Measurements from ENCODE around the gene KDM7A.
"Not testable (repeated sequence)": the region's sequence is repeated elsewhere in the genome, so short reads cannot be mapped to it uniquely, and the experiment has no call there.

The KDM7A gene

DNA sequence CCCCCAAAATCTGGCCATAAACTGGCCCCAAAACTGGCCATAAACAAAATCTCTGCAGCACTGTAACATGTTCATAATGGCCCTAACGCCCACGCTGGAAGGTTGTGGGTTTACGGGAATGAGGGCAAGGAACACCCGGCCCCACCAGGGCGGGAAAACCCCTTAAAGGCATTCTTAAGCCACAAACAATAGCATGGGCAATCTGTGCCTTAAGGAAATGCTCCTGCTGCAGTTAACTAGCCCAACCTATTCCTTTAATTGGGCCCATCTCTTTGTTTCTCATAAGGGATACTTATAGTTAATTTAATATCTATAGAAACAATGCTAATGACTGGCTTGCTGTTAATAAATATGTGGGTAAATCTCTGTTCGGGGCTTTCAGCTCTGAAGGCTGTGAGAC, 26.2 kb upstream of the KDM7A start:
- DNase-seq (ENCODE audit: low read depth in 2 of 2) = not testable (repeated sequence)

DNA sequence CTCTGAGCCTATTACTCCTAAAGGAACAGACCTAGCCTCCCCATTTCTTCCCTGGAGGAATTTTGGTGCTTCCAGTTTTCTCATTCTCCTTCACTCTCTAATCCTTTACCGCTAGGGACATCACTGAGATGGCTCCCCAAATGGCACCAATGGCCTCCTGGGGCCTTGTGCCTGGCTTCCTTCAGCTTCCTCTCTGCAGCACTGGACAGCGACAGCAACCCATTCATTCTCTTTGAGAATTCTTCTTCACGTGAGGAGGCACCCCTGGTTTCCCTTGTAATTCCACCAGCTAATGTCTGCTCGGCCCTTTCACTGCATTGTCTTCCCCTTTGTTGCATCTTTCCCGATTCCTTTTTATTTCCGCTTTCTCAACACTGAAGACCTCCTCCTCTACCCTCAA, 24.6 kb upstream of the KDM7A start:
- DNase-seq (ENCODE audit: low read depth in 2 of 2) = no peak

DNA sequence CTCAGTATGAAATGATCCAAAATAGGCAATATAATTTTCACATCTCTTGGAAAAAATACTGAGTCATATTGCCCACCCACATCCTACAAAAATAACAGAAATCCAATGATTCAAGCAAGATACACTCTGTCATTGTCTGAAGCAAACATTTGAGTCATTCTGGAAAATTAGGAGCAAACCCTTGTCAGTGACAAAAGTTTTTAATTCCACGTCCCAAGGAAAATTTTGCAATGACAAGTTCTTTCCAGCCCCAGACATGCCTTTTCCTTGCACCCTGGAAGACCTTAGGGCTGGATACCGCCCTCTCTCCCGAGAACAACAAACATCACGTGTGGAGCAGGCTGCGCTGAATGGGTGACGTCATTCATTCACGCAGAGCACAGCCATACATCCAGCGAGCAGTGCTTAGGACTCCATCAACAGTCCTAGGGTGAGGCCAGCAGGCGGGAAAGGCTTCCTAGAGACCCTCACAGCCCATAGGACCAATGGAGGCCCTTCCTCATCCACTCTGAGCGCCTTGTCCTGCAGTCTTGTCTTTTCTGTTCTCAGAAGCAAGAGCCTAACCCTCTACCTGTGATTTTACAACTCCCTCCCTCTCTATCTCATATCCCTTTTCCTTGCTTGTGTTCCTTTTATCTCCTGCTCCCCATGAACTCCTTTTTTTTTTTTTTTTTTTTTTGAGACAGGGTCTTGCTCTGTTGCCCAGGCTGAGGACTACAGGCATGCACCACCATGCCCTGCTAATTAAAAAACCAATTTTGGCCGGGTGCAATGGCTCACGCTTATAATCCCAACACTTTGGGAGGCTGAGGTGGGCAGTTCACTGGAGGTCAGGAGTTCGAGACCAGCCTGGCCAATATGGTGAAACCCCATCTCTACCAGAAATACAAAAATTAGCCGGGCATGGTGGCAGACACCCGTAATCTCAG, 23.5 kb upstream of the KDM7A start:
- no peak for DNase-seq (ENCODE audit: low read depth in 2 of 2)

DNA sequence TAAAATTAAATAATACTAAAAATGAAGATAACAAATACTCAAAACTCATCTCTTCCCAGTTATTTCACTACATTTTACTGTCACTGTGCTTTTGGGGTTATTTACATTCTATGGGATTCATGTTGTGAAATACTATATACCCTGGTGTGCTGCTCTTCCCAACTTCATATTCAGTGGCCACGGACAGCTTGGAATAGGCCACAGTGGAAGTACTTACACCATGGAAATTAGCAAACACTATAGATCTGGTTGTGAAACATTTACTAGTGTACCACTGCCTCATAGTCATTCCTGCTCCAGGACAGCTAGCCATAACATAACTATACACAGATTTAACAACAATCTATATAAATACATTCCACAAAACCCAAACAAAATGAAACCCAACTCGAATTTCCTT, 21.2 kb upstream of the KDM7A start:
- DNase-seq (ENCODE audit: low read depth in 2 of 2) = no peak

DNA sequence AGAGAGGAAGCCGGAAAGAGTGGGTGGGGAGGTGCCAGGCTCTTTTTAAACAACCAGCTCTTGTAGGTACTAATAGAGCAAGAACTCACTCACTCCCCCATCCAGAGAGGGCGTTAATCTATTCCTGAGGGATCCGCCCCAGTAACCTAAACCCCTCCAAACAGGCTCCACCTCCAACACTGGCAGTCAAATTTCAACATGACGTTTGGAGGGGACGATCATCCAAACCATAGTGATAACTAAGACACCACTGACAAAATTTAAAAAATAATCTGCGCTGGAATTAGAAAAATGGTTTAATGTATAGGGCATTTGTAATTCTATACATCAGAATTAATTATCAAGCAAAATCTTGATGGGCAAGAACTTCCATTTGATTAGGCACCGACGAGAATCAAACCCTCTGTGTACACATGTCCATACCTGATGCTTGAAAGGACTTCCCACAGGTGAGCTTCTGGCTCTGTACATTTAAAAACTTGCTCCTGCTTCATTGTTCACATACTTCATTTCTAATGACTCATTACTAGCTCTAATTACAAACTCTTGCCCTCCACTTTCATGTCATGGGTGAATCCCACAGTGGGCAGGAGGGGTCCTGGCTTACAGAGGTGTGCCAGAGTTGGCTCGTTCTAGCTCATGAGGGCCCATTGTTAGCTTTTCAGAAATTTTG, 20.6 kb upstream of the KDM7A start:
- DNase-seq (ENCODE audit: low read depth in 2 of 2) = no peak

DNA sequence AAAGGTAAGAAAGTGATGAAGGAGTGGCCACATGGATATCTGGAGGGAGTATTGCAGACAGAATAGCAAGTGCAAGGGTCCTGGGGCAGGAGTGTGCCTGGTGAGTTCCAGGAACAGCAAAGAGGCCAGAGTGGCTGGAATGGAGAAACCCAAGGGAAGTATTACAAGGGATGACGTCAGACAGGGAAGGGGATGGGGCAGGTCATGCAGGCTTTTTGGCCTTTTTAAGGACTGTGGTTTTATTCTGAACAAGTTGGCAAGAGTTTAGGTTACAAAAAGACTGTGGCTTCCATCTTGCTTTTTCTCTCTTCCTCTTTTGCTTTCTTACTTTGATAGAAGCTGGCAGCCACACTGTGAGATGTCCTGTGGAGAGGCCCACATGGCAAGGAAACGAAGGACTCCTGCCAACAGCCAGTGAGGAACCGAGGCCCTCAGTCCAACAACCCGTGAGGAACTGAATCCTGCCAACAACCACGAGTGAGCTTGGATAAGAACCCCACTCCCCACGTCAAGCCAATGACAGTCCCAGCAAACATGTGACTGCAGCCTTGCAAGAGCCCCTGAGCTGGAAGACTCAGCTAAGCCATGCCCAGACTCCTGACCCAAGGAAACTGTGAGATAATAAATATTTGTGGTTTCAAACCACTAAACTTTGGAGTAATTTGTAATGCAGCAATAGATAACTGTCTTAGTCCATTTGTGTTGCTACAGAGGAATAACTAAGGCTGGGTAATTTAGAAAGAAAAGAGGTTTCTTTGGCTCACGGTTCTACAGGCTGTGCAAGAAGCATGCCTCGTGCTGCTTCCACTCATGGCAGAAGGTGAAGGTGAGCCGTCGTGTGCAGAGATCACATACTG, 19.8 kb upstream of the KDM7A start:
- DNase-seq (ENCODE audit: low read depth in 2 of 2) = no peak

DNA sequence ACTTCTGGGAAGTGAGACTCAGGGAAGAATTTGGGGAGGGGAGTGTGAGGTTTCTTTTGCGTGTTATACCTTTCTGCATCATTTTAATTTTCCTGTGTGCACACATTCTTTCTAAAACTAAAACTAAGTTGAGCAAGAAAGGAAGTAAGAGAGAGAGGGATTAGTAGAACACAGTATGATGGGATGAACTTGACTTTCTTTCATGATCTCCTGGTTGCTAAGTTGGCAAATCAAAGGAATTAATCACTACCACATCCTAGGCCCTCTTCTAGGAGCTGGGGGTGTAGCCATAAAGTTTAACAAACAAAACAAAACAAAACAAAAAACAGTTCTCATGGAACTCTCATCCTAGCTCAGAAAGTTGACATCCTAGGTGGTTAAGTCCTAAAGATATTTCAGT, 19.1 kb upstream of the KDM7A start:
- no peak for DNase-seq (ENCODE audit: low read depth in 2 of 2)

DNA sequence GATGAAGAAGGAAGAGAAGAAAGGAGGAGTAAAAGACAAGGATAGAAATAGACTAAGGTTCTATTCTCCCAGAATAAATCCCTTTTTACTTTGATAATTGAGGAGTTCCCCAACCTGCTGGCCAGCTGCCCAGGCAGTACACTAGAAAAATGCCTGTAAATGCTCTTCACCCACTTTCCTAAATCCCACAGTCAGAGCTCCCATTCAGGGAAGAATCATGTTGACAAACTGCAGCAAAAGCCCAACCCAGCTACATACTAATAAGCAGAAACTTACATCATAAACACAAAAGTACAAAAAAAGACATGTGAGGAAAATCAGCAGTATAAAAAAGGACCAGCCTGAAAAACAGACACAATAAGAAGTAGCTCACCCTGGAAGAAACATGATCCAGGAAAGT, 15.8 kb upstream of the KDM7A start:
- no peak for DNase-seq (ENCODE audit: low read depth in 2 of 2)

DNA sequence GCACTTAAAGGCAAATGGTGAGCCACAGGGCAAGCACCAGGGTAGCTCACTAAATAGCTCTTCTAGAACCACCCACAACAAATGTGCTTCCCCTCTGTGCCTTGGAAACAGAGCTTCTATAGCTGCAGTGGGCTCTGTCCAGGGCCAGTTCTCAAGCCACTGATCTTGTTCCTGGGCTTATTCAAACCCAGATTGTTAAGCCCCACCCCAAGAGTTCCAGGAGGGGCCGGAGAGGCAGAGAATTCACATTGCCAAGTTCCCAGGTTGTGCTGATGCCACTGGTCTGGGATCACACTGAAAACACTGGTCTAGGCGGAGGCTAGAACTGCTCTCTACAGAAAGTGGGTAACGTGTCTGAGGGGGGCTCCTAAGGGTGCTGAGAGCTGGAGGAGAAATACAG, 15.4 kb upstream of the KDM7A start:
- DNase-seq (ENCODE audit: low read depth in 2 of 2) = no peak

DNA sequence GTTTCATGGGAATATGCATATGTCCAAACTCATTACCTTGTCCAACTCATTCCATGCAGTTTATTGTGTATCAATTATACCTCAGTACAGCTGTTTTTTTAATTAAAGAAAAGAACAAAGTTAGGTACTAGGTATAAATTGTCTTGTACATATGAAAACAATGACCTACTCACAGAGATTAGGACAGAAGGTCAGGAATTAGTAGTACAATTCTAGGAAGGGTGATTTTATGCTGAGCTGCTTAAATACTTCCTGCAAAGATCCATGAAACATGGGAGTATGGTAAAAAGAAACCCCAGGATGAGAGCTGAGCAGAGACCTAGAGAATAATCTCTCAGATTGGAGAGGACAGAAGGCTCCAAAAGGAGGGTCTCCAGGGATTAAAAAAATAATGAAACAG, 13.8 kb upstream of the KDM7A start:
- DNase-seq (ENCODE audit: low read depth in 2 of 2) = no peak

DNA sequence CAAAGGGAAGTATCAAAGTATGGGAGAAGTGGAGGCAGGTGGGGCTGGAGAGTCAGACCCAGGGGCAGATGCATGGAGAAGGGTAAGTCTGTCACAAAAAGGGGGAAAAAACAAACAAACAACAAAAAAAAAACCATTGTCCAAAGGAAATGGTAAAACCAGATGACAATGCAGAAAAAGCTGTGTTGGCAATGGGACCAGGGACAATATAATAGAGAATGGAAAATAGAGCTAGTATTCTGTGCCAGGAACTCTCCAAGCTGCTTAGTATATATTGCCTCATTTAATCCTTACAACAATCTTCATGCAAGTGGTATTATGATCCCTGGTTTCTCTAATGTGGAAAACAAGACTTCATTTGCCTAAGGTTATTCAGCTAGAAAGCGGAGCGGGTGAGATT, 13.1 kb upstream of the KDM7A start:
- no peak for DNase-seq (ENCODE audit: low read depth in 2 of 2)

DNA sequence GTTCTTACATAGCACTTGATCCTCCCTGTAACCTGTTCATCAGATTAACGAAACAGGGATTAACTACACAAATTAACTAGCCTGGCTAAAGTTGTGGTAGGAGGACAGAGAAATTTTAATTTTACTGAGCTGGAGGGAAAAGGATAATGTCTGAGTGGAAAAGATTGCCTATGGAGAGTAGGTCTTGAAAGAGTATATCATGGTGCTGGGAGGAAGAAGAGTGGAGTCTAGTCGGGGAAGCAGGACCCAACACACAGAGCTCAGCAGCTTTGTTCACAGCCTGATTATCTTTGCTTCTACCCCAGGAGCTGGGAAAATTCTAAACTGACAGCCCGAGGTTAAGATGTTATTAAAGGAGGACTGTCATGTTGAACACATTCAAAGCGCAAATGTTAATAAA, 6.1 kb upstream of the KDM7A start:
- no peak for DNase-seq (ENCODE audit: low read depth in 2 of 2)

DNA sequence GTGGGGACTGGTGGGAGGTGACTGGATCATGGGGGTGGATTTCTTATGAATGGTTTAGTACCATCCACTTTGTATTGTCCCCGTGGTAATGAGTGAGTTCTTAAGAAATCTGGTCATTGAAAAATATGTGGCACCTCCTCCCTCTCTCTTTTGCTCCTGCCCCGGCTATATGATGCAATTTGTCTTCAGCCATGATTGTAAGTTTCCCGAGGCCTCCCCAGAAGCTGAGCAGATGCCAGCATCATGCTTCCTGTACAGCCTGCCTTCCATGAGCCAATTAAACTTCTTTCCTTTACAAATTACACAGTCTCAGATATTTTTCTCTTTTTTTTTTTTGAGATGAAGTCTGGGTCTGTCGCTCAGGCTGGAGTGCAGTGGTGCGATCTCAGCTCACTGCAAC, 2.6 kb upstream of the KDM7A start:
- no peak for DNase-seq (ENCODE audit: low read depth in 2 of 2)

DNA sequence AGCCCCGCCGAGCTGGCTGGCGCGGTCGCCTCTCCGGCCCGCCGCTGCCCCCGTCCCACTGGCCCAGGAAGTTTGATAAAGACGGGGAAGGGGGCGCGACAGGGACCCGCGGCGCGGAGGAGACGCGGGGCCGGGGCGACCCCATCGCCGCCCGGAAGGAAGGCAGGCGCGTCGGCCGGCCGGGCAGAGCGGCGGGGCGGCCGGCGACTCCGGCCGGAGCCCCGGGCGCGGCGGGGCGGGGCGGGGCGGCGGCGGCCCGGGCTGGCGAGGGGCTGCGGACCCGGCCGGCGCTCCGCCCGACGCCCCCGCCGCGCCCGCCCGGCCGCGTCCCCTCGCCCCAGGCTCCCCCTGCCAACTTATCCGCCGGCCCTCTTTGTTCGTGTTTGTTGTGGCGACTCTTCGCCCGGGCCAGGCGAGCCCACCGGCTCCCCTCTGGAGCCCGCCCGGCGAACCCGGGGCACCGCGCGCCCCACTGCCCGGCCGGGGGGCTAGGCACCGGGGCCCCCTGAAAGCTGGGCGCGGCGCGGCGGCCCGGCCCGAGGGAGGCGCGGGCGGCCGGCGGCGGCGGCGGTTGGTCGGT, 571 bp downstream of the KDM7A start:
- peak in 1 of 2 experiments; percentile 5 for DNase-seq (ENCODE audit: low read depth in 2 of 2)

DNA sequence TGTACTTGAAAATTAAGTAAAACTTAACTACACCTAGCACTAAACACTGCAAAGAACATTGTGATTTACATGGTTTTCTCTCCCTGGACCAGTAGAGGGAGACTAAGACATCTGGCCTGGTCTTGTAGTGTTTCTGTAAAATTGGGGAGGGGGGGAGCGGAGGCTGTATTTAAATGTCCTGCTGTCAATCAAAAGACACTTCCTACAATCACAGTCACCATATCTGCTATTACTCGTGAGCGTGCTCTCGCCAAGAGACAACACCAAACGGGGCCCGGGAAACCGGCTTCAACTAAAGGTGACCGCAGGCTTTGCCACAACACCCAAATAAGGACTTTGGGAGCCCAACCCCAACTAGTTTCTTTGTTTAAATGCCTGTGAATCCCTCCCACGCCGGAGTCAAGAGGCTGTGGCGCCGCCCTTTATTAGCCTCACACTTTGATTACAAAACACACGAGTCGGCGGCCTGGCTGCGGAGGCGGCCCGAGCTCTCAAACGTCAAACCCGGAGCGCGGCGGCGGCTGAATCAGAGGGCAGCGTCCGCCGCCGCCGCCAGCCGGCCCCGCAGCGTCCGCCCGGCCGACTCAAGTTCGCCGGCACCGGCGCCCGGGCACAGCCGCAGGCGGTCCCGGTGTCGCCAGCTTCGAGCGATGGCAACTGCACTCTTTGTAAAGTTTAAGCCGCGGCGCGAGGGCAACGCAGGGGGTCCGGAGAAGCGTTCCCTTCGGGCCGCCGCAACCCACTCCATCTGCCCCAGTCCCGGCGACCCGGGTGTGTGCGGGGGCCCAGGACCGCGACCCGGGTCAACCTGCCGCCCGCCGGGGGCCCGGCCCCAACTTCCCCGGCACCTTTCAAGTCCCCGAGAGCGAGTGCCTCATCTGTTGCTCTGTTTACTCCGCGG, 1.3 kb downstream of the KDM7A start:
- peak; percentile 73 to 79 for DNase-seq (ENCODE audit: low read depth in 2 of 2)

DNA sequence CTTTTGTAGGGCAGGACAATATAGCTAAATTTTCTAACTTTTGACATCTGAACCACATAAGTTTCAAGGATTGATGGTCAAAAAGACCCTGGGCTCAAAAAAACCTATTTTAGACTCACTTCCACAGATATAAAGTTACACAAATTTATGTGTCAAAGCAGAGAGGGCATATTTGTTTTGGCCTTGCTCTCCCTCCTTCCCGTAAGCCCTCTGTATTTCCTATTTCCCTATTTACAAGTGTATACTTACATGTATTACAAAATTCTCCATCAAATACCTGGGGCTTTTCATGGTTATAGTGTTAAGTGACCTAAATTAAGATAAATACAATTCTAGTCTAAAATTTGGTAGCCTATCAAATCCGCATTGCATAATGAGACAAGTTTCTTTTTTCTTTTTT, 2.6 kb downstream of the KDM7A start:
- no peak for DNase-seq (ENCODE audit: low read depth in 2 of 2)

DNA sequence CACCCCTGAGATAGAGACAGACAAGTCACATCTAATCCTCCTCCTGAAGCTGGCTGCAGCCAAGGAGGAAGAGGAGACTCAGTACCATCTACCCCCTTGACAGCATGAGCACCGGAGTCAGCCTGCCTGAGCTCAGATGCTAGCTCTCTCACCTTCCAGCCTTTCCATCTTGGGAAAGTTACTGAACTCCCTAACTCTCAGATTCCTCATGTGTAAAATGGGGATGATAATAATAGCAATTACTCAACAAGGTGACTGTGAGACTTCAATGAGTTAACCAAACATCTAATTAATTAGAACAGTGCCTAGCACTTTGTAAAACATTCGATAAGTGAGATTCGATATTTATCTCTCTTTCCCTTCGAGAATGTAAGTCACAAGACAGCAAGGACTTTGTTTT, 6.4 kb downstream of the KDM7A start:
- no peak for DNase-seq (ENCODE audit: low read depth in 2 of 2)

DNA sequence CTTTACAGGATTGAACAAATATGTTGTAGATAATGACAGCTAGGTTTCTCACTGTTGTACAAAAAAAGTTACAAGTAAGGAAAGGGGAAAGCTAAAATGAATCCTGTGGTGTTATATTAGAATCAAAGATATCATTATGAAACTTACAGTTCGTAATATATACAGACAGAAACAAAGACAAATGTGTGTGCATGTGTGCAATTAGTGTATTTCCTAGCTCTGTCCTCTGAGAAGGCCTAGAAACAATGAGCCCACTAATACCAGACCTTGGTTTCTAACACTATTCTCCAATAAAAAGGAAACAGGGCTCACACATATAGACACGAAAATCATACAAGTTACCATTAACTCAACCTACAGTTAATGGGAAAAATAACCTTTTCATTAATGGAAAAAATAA, 8.0 kb downstream of the KDM7A start:
- no peak for DNase-seq (ENCODE audit: low read depth in 2 of 2)

DNA sequence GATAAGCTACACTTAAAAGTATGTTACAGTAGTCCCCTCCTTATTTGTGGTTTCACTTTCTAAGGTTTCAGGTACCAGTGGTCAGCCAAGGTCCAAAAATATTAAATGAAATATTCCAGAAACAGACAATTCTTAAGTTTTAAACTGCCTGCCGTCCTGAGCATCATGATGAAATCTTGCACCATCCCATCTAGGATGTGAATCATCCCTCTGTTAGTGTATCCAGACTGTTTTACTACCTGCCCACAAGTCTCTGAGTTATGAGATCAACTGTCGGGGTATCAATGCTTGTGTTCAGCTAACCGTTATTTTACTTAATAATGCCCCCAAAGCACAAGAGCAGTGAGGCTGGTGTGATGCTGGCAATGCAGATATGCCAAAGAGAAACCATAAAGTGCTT, 11.4 kb downstream of the KDM7A start:
- DNase-seq (ENCODE audit: low read depth in 2 of 2) = no peak

DNA sequence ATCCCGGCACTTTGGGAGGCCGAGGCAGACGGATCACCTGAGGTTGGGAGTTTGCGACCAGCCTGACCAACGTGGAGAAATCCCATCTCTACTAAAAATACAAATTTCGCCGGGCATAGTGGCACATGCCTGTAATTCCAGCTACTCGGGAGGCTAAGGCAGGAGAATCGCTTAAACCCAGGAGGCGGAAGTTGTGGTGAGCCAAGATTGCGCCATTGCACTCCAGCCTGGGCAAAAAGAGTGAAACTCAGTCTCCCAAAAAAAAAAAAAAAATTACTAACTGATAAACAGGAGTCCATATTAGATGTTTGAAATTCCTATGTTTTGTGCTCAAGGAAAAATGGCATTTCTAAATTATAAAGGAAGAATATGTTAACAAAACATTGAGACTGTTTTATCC, 14.7 kb downstream of the KDM7A start:
- not testable (repeated sequence) for DNase-seq (ENCODE audit: low read depth in 2 of 2)

DNA sequence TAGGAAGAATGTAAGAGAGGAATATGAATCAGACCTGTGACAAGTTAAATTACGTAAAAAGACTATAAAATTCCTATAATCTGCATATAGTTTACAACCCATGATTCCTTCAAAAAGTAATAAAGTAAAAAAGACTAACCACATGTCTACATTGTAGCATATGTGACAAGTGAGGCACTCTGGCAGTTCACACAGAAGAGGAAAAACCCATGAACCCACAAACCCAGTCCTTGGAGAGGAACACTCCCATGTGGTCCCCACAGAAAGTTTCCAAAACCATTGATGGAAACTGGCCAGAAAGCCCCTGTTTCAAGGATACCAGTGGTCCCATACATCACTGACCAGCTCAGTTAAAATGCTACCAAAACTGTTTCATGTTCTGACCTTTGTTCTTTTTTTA, 15.7 kb downstream of the KDM7A start:
- no peak for DNase-seq (ENCODE audit: low read depth in 2 of 2)

Measured in stimulated activated CD4-positive, alpha-beta T cell treated with anti-CD3 and anti-CD28 coated beads, Interleukin-12 subunit alpha, Interleukin-12 subunit beta, amount 100 ng/mL, for 24 hours (primary cell).